ENCODE data around the gene PANK4.
"Not testable (repeated sequence)": the region's sequence is repeated elsewhere in the genome, so short reads cannot be mapped to it uniquely, and the experiment has no call there.

The PANK4 gene

GRCh38 chr1:2525920-2526823 lies at the start of gene PANK4:
Gene PANK4 (minus strand): TSS chr1:2526596. CDS start chr1:2526587, 9 bp downstream.
- Mint-ChIP-seq H3K27me3 (ENCODE audit: low read depth) (peaks cover 18% of the 10 kb centered on the region), H3K36me3 (ENCODE audit: low read depth) (peaks cover 11% of the 10 kb centered on the region), H3K9me3 (no peaks in the 10 kb centered on the region), H3K4me3 (peak within 1 kb of the TSS; percentile 83), H3K4me1 (ENCODE audit: low read depth) (peaks cover 30% of the 10 kb centered on the region), H3K27ac (peak within 1 kb of the TSS; percentile 89)
- DNase-seq (ENCODE audit: low spot score): peak; percentile 92

GRCh38 chr1:2574350-2574749 lies 48.0 kb upstream of the PANK4 start:
- no peaks in the 10 kb centered on the region for H3K27me3 Mint-ChIP-seq (ENCODE audit: low read depth)
- H3K27ac Mint-ChIP-seq: no peak overlapping the region
- H3K9me3 Mint-ChIP-seq: peaks cover 25% of the 10 kb centered on the region
- H3K4me3 Mint-ChIP-seq: no peak overlapping the region
- H3K36me3 Mint-ChIP-seq (ENCODE audit: low read depth): peaks cover 17% of the 10 kb centered on the region
- DNase-seq (ENCODE audit: low spot score): no peak
- peaks cover 21% of the 10 kb centered on the region for H3K4me1 Mint-ChIP-seq (ENCODE audit: low read depth)

DNA sequence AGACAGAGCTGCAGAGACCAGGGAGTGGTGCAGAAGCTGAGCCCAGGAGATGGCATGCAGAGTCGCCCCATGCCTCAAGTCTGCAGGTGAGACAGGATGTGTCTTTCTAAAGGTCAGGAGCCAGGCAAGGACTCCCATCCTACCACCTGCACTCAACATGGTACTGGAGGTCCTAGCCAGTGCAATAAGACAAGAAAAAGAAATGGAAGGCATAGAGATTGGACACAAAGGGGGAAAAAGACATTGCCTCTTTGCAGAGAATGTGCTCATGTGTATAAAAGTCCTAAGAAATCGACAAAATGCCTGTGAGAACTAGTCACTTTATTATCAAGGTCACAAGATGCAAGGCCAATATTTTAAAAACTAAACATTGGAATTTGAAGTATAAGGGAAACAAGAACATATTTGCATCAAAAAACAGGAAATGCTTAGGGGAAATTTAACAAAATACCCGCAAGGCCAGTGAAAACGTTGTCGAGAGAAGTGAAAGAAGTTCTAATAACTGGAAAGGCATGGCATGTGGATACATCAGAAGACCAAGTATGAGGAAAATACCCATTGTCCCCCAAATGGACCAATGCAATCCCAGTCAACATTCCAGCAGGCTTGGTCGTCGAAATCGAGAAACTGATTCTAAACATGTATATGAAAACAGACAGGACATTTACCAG lies 47.0 kb upstream of the PANK4 start:
- H3K27ac Mint-ChIP-seq: no peak overlapping the region
- no peaks in the 10 kb centered on the region for H3K27me3 Mint-ChIP-seq (ENCODE audit: low read depth)
- DNase-seq (ENCODE audit: low spot score): no peak
- peaks cover 14% of the 10 kb centered on the region for H3K4me1 Mint-ChIP-seq (ENCODE audit: low read depth)
- H3K9me3 Mint-ChIP-seq: peaks cover 25% of the 10 kb centered on the region
- H3K36me3 Mint-ChIP-seq (ENCODE audit: low read depth): peaks cover 14% of the 10 kb centered on the region
- no peak overlapping the region for H3K4me3 Mint-ChIP-seq

GRCh38 chr1:2571348-2571747 lies 45.0 kb upstream of the PANK4 start:
- peaks cover 14% of the 10 kb centered on the region for H3K36me3 Mint-ChIP-seq (ENCODE audit: low read depth)
- peaks cover 25% of the 10 kb centered on the region for H3K9me3 Mint-ChIP-seq
- H3K27me3 Mint-ChIP-seq (ENCODE audit: low read depth): no peaks in the 10 kb centered on the region
- peaks cover 5% of the 10 kb centered on the region for H3K4me1 Mint-ChIP-seq (ENCODE audit: low read depth)
- no peak overlapping the region for H3K4me3 Mint-ChIP-seq
- no peak overlapping the region for H3K27ac Mint-ChIP-seq
- DNase-seq (ENCODE audit: low spot score): no peak

- Mint-ChIP-seq H3K27me3 (ENCODE audit: low read depth) (no peaks in the 10 kb centered on the region), H3K27ac (no peak overlapping the region), H3K9me3 (peaks cover 25% of the 10 kb centered on the region), H3K36me3 (ENCODE audit: low read depth) (peaks cover 14% of the 10 kb centered on the region), H3K4me1 (ENCODE audit: low read depth) (peaks cover 5% of the 10 kb centered on the region), H3K4me3 (no peak overlapping the region)
- no peak for DNase-seq (ENCODE audit: low spot score)
These were observed 43.9 kb upstream of the PANK4 start for GRCh38 chr1:2570332-2570731.

DNA sequence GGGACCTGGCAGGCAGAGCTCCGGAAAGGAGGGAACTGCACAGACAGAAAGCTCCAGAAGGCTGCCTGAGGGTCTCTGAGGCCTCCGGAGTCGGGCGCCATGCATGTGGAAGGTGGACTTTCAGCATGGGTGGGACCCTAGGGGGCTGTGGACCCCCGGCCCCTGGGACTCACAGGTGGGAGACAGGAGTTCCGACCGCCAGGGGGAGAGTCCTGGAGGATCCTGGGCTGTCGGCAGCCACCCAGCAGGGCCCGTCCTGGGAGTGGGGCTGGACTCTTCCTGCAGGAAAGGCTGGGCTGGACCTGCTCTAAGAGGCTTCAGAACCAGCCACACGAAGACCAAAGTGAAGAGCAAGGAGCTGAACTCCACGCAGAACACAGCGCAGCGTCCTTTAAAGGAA lies 43.3 kb upstream of the PANK4 start:
- Mint-ChIP-seq H3K9me3 (peaks cover 25% of the 10 kb centered on the region), H3K36me3 (ENCODE audit: low read depth) (peaks cover 14% of the 10 kb centered on the region)
- not testable (repeated sequence) for H3K27me3 Mint-ChIP-seq (ENCODE audit: low read depth); DNase-seq (ENCODE audit: low spot score); H3K27ac Mint-ChIP-seq; H3K4me3 Mint-ChIP-seq; H3K4me1 Mint-ChIP-seq (ENCODE audit: low read depth)

- peaks cover 12% of the 10 kb centered on the region for H3K36me3 Mint-ChIP-seq (ENCODE audit: low read depth)
- H3K4me3 Mint-ChIP-seq: no peak overlapping the region
- H3K27ac Mint-ChIP-seq: no peak overlapping the region
- DNase-seq (ENCODE audit: low spot score): no peak
- H3K9me3 Mint-ChIP-seq: peaks cover 22% of the 10 kb centered on the region
- peaks cover 4% of the 10 kb centered on the region for H3K4me1 Mint-ChIP-seq (ENCODE audit: low read depth)
- no peaks in the 10 kb centered on the region for H3K27me3 Mint-ChIP-seq (ENCODE audit: low read depth)
These were observed 42.7 kb upstream of the PANK4 start for GRCh38 chr1:2569060-2569459.

DNA sequence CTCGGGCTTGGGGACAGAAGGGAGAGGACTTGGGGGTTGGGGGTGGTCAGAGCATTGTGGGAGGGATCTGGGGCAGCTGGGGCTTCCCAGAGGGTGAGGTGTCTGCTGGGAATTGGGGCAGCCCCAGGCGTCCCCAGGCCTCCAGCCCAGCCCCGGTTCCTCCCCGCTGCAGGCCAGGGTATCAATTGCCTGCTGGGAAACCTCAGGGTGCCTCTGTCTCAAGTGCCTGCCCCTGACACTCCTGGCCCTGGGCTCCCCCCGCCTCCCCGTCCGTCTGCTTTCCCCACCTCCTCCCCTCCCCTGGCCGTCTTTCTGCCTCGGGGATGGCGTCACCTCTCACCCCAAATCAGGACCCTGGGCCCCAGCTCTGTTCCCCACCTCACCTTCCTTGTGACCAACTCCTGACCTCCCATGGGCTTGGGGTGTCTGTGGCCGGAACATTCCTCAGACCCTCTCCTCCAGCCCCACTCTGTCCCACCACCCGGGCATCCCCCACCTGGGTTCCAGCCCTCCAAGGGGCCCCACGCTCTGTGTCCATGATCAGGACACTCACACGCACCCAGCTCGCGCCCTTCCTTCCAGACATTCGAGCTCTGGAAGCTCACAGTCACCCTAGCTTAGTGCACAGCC lies 41.9 kb upstream of the PANK4 start:
- not testable (repeated sequence) for DNase-seq (ENCODE audit: low spot score); H3K4me1 Mint-ChIP-seq (ENCODE audit: low read depth); H3K27me3 Mint-ChIP-seq (ENCODE audit: low read depth); H3K4me3 Mint-ChIP-seq; H3K27ac Mint-ChIP-seq; H3K36me3 Mint-ChIP-seq (ENCODE audit: low read depth)
- peaks cover 15% of the 10 kb centered on the region for H3K9me3 Mint-ChIP-seq

GRCh38 chr1:2567083-2567679 lies 40.8 kb upstream of the PANK4 start:
- Mint-ChIP-seq H3K27me3 (ENCODE audit: low read depth) (no peaks in the 10 kb centered on the region), H3K9me3 (peaks cover 5% of the 10 kb centered on the region), H3K4me3 (no peak overlapping the region), H3K27ac (no peak overlapping the region), H3K4me1 (ENCODE audit: low read depth) (no peaks in the 10 kb centered on the region), H3K36me3 (ENCODE audit: low read depth) (peaks cover 1% of the 10 kb centered on the region)
- no peak for DNase-seq (ENCODE audit: low spot score)

DNA sequence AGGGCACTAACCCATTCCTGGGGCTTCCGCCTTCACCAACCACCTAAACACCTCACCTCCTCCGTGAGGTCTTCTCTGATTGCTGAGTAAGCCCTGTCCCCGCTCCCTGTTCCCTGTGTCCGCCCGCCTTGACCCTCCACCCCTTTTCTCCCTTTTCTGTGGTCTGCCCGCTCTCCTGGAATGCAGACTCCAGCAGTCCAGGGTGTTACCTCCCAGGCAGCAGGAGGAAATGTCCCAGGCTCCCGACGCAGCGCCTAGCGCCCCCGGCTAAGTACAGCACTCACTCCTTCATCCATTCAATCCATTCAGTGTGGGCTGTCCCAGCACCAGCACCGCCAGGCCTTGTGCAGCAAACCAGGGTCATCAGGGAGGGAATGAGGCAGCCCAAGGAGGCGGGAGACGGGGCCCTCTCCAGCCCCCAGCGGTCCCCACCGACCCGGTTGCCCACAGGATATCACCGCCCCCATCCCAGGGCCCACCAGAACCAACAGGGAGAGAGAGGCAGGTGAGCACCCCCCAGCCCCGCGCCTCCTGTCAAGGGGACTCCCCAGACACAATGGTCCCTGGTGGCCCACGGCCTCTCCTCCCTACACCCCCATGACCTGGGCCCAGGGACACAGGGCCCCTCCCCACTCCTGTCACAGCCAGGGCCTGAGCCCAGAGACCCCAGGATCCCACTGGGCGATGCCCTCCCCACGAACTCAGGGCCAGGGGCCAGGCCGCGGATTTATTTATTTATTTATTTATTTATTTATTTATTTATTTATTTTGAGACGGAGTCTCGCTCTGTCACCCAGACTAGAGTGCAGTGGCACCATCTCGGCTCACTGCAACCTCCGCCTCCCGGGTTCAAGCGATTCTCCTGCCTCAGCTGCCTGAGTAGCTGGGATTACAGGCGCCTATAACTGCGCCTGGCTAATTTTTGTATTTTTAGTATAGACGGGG lies 40.0 kb upstream of the PANK4 start:
- no peak overlapping the region for H3K4me3 Mint-ChIP-seq
- peaks cover 5% of the 10 kb centered on the region for H3K9me3 Mint-ChIP-seq
- H3K4me1 Mint-ChIP-seq (ENCODE audit: low read depth): peaks cover under 1% of the 10 kb centered on the region
- H3K27ac Mint-ChIP-seq: no peak overlapping the region
- no peak for DNase-seq (ENCODE audit: low spot score)
- no peaks in the 10 kb centered on the region for H3K27me3 Mint-ChIP-seq (ENCODE audit: low read depth)
- H3K36me3 Mint-ChIP-seq (ENCODE audit: low read depth): peaks cover 6% of the 10 kb centered on the region

DNA sequence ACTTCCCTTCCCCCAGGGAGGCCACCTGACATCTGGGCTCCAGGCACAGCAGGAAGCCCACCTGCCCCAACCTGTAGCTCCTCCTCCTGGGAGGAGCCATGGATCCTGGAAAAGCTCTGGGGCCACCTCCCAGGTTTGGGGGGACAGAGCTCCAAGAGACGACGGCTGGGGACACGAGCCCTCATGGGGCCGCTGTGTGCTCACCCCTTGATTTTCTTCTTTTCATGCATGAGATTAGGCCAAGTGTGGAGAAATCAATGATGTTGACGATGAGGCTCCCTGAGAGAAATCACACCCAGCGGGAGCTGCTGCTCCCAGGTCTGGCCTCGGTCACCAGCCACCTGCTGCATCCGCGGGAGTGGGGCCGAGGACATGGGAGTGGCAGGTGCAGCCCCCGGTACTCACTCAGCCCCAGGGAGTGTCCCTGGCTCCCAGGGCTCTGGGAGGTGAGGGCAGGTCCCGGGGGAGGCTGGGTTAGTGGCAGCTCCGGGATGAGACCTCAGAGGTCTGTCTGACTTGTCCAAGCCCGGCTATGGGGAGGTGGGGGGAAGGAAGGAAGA lies 38.5 kb upstream of the PANK4 start:
- H3K4me3 Mint-ChIP-seq: no peak overlapping the region
- no peaks in the 10 kb centered on the region for H3K27me3 Mint-ChIP-seq (ENCODE audit: low read depth)
- H3K36me3 Mint-ChIP-seq (ENCODE audit: low read depth): peaks cover 8% of the 10 kb centered on the region
- no peaks in the 10 kb centered on the region for H3K9me3 Mint-ChIP-seq
- peak overlapping the region; percentile 20 for H3K27ac Mint-ChIP-seq
- no peak for DNase-seq (ENCODE audit: low spot score)
- H3K4me1 Mint-ChIP-seq (ENCODE audit: low read depth): peaks cover 3% of the 10 kb centered on the region

DNA sequence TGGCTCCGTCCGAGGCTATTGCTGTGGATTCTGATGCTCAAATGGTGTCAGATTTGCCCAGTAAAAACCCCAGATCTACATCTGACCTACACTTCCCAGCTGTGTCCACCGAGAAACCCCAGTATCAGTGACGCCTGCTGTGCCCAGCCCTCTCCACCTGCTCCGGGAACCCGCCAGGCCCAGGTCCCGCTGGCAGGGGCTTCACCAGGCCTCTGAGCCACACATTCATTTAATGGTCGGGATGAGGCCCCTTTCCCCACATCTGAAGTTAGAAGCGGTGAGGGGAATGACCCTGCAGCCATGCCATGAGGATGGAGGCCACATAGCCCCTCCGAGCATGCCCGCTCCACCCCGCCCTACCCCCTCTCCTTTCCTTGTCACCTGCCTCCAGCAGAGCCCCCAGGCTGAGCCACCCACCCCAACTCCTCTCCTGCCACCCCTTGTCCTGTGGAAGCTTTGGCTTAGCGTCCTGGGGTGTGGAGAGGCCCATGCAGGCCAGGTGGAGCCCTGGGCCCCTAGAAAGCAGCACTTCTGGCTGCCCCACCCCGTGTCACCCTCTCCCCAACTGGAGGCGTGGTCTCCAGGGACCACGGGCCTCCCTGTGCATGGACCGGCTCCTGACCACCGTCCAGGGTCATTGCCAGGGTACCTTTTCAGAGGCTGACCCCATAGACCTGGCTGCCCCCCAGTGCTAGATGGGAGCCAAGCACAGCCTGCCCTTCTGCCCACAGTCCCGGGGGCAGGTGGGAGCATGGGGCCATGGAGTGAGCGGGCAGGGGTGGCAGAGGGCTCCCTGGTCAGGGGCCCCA lies 37.8 kb upstream of the PANK4 start:
- Mint-ChIP-seq H3K9me3 (no peaks in the 10 kb centered on the region), H3K4me3 (no peak overlapping the region), H3K36me3 (ENCODE audit: low read depth) (peaks cover 8% of the 10 kb centered on the region), H3K27ac (no peak overlapping the region), H3K4me1 (ENCODE audit: low read depth) (peaks cover 3% of the 10 kb centered on the region), H3K27me3 (ENCODE audit: low read depth) (no peaks in the 10 kb centered on the region)
- no peak for DNase-seq (ENCODE audit: low spot score)

All from T-helper 2 cell treated with Interferon-gamma antibody and Interleukin-4, amounts not matched to agents 5 μg/mL and 100 μg/mL, for 36 hours (primary cell).